BLaER1 (cell line): ENCODE data around the gene GRIA3.

Source experiments
- H3K27ac ChIP-seq: shearing (Covaris generic); formaldehyde crosslinking; 2 replicates; pipeline ENCODE4 v1.8.1; 2022
- H3K27me3 ChIP-seq: shearing (Covaris generic); formaldehyde crosslinking; 2 replicates; pipeline ENCODE4 v1.8.1; 2022
- H3K36me3 ChIP-seq: shearing (Covaris generic); formaldehyde crosslinking; 2 replicates; pipeline ENCODE4 v1.8.1; 2022
- H3K4me1 ChIP-seq: shearing (Covaris generic); formaldehyde crosslinking; 2 replicates; pipeline ENCODE4 v1.8.1; 2022
- H3K4me2 ChIP-seq: shearing (Covaris generic); formaldehyde crosslinking; 2 replicates; pipeline ENCODE4 v1.8.1; 2022
- H3K4me3 ChIP-seq: shearing (Covaris generic); formaldehyde crosslinking; 2 replicates; pipeline ENCODE4 v1.8.1; 2022
- H3K9ac ChIP-seq: shearing (Covaris generic); formaldehyde crosslinking; 2 replicates; pipeline ENCODE4 v1.8.1; 2022
- H3K9me3 ChIP-seq: shearing (Covaris generic); formaldehyde crosslinking; 2 replicates; pipeline ENCODE4 v1.8.1; 2022
- H4K20me1 ChIP-seq: shearing (Covaris generic); formaldehyde crosslinking; 2 replicates; pipeline ENCODE4 v1.8.1; 2022
- Cebpa-rat ChIP-seq: shearing (Covaris generic); IDR thresholded peaks from 2 replicates; pipeline ENCODE4 v1.8.1; 2022

GRIA3 gene

GRCh38 chrX:123170546-123170945, 13.5 kb upstream of the GRIA3 start:
- H3K27me3 ChIP-seq, result peaks cover 91% of the 10 kb centered on the region
- no peak for TF ChIP-seq Cebpa-rat

GRCh38 chrX:123171781-123172180, 12.3 kb upstream of the GRIA3 start:
- Histone ChIP-seq H3K36me3 (no peaks in the 10 kb centered on the region), H3K27me3 (peaks cover 86% of the 10 kb centered on the region), H4K20me1 (no peaks in the 10 kb centered on the region), H3K9ac (no peak overlapping the region), H3K27ac (no peak overlapping the region), H3K4me3 (no peak overlapping the region), H3K9me3 (no peaks in the 10 kb centered on the region), H3K4me1 (peaks cover 9% of the 10 kb centered on the region), H3K4me2 (no peak overlapping the region)
- no peak for TF ChIP-seq Cebpa-rat

More at GRCh38 chrX:123170546-123170945, 13.5 kb upstream of the GRIA3 start:
- no peaks in the 10 kb centered on the region for H3K9me3 ChIP-seq
- H3K4me2 ChIP-seq, result no peak overlapping the region
- H4K20me1 ChIP-seq, result no peaks in the 10 kb centered on the region
- no peak overlapping the region for H3K4me3 ChIP-seq
- no peaks in the 10 kb centered on the region for H3K36me3 ChIP-seq
- H3K4me1 ChIP-seq, result peaks cover 8% of the 10 kb centered on the region
- no peak overlapping the region for H3K27ac ChIP-seq
- no peak overlapping the region for H3K9ac ChIP-seq

GRCh38 chrX:123172869-123173268, 11.2 kb upstream of the GRIA3 start:
- Histone ChIP-seq H3K4me2 (no peak overlapping the region), H3K36me3 (no peaks in the 10 kb centered on the region), H3K4me3 (no peak overlapping the region), H4K20me1 (no peaks in the 10 kb centered on the region), H3K9ac (no peak overlapping the region), H3K27me3 (peaks cover 79% of the 10 kb centered on the region), H3K4me1 (peaks cover 9% of the 10 kb centered on the region), H3K9me3 (no peaks in the 10 kb centered on the region), H3K27ac (no peak overlapping the region)
- no peak for TF ChIP-seq Cebpa-rat

GRCh38 chrX:123173833-123174232, 10.2 kb upstream of the GRIA3 start:
- no peak for TF ChIP-seq Cebpa-rat
- H3K4me1 ChIP-seq, result peaks cover 9% of the 10 kb centered on the region
- H3K9ac ChIP-seq, result no peak overlapping the region
- no peaks in the 10 kb centered on the region for H4K20me1 ChIP-seq
- no peaks in the 10 kb centered on the region for H3K36me3 ChIP-seq
- no peaks in the 10 kb centered on the region for H3K9me3 ChIP-seq
- H3K27me3 ChIP-seq, result peaks cover 77% of the 10 kb centered on the region
- no peak overlapping the region for H3K4me2 ChIP-seq
- no peak overlapping the region for H3K4me3 ChIP-seq
- no peak overlapping the region for H3K27ac ChIP-seq

- Histone ChIP-seq H3K27ac (no peak overlapping the region), H3K9ac (no peak overlapping the region), H3K9me3 (no peaks in the 10 kb centered on the region; the same call in 1 of the 2 replicates), H3K27me3 (peaks cover 75% of the 10 kb centered on the region), H4K20me1 (no peaks in the 10 kb centered on the region), H3K4me1 (peaks cover 9% of the 10 kb centered on the region), H3K4me3 (no peak overlapping the region), H3K4me2 (peak overlapping the region; percentile 22), H3K36me3 (no peaks in the 10 kb centered on the region)
- TF ChIP-seq Cebpa-rat, result no peak
Measured at GRCh38 chrX:123175366-123176122, 8.5 kb upstream of the GRIA3 start.

- Histone ChIP-seq H3K36me3 (no peaks in the 10 kb centered on the region), H3K9me3 (peaks cover 4% of the 10 kb centered on the region), H3K27ac (no peak overlapping the region), H3K27me3 (peaks cover 81% of the 10 kb centered on the region), H3K4me2 (no peak overlapping the region), H3K9ac (no peak overlapping the region), H3K4me3 (no peak overlapping the region), H3K4me1 (no peaks in the 10 kb centered on the region), H4K20me1 (no peaks in the 10 kb centered on the region)
- no peak for TF ChIP-seq Cebpa-rat
Measured at GRCh38 chrX:123181233-123181914, 2.7 kb upstream of the GRIA3 start.

GRCh38 chrX:123184866-123185276, 793 bp downstream of the GRIA3 start:
- Histone ChIP-seq H3K9ac (no peak overlapping the region), H4K20me1 (no peaks in the 10 kb centered on the region), H3K9me3 (peaks cover 4% of the 10 kb centered on the region), H3K27me3 (peaks cover 96% of the 10 kb centered on the region), H3K27ac (no peak overlapping the region), H3K4me2 (no peak overlapping the region), H3K4me1 (no peaks in the 10 kb centered on the region), H3K4me3 (no peak overlapping the region), H3K36me3 (no peaks in the 10 kb centered on the region)
- no peak for TF ChIP-seq Cebpa-rat

GRCh38 chrX:123185721-123186120, 1.6 kb downstream of the GRIA3 start:
- H3K4me2 ChIP-seq, result no peak overlapping the region
- no peaks in the 10 kb centered on the region for H3K36me3 ChIP-seq
- TF ChIP-seq Cebpa-rat, result no peak
- peaks cover 4% of the 10 kb centered on the region for H3K9me3 ChIP-seq
- H3K9ac ChIP-seq, result no peak overlapping the region
- H3K27me3 ChIP-seq, result peaks cover 97% of the 10 kb centered on the region
- H3K4me1 ChIP-seq, result no peaks in the 10 kb centered on the region
- H4K20me1 ChIP-seq, result no peaks in the 10 kb centered on the region
- H3K27ac ChIP-seq, result no peak overlapping the region
- no peak overlapping the region for H3K4me3 ChIP-seq

GRCh38 chrX:123186801-123187200, 2.7 kb downstream of the GRIA3 start:
- peaks cover 4% of the 10 kb centered on the region for H3K9me3 ChIP-seq

GRCh38 chrX:123188081-123188480, 4.0 kb downstream of the GRIA3 start:
- no peaks in the 10 kb centered on the region for H3K36me3 ChIP-seq
- H3K9ac ChIP-seq, result no peak overlapping the region
- H3K27ac ChIP-seq, result no peak overlapping the region
- no peak overlapping the region for H3K4me2 ChIP-seq
- peaks cover 96% of the 10 kb centered on the region for H3K27me3 ChIP-seq
- peaks cover 4% of the 10 kb centered on the region for H3K9me3 ChIP-seq
- no peaks in the 10 kb centered on the region for H3K4me1 ChIP-seq
- H4K20me1 ChIP-seq, result no peaks in the 10 kb centered on the region
- TF ChIP-seq Cebpa-rat, result no peak
- no peak overlapping the region for H3K4me3 ChIP-seq

More at GRCh38 chrX:123186801-123187200, 2.7 kb downstream of the GRIA3 start:
- Histone ChIP-seq H3K36me3 (no peaks in the 10 kb centered on the region), H3K27ac (no peak overlapping the region), H3K9ac (no peak overlapping the region), H3K4me2 (no peak overlapping the region), H4K20me1 (no peaks in the 10 kb centered on the region), H3K4me1 (no peaks in the 10 kb centered on the region), H3K27me3 (peaks cover 96% of the 10 kb centered on the region), H3K4me3 (no peak overlapping the region)
- TF ChIP-seq Cebpa-rat, result no peak
